IPS DF 4.7 (cell line): ENCODE data around the gene EPHB2.

Experiments
- DNase-seq: peaks from one replicate; pipeline ENCODE4 v3.0.0-alpha.2; 2013; ENCODE audit warnings: low spot score; ENCODE audit errors: extremely low read depth

EPHB2 gene

GRCh38 chr1:22798083-22798482 is 87.4 kb downstream of the EPHB2 start:
- no peak for DNase-seq

GRCh38 chr1:22799971-22800370 is 89.3 kb downstream of the EPHB2 start:
- no peak for DNase-seq

- DNase-seq = no peak
These were observed 90.0 kb downstream of the EPHB2 start for GRCh38 chr1:22800629-22801028.

GRCh38 chr1:22801347-22801746 is 90.7 kb downstream of the EPHB2 start:
- no peak for DNase-seq

GRCh38 chr1:22801761-22802160 is 91.1 kb downstream of the EPHB2 start:
- DNase-seq = no peak

GRCh38 chr1:22803833-22804232 is 93.2 kb downstream of the EPHB2 start:
- DNase-seq = no peak

- DNase-seq = no peak
These were observed 93.8 kb downstream of the EPHB2 start for GRCh38 chr1:22804406-22804805.

GRCh38 chr1:22804969-22805671 is 94.5 kb downstream of the EPHB2 start:
- DNase-seq = no peak

GRCh38 chr1:22805672-22806038 is 95.0 kb downstream of the EPHB2 start:
- no peak for DNase-seq

GRCh38 chr1:22806584-22806983 is 95.9 kb downstream of the EPHB2 start:
- no peak for DNase-seq

GRCh38 chr1:22807340-22807739 is 96.7 kb downstream of the EPHB2 start:
- DNase-seq = no peak

GRCh38 chr1:22808186-22808675 is 97.6 kb downstream of the EPHB2 start:
- DNase-seq = no peak

GRCh38 chr1:22808676-22809483 is 98.2 kb downstream of the EPHB2 start:
- DNase-seq = no peak

GRCh38 chr1:22809783-22810182 is 99.1 kb downstream of the EPHB2 start:
- no peak for DNase-seq

GRCh38 chr1:22810378-22810777 is 99.7 kb downstream of the EPHB2 start:
- DNase-seq = no peak

GRCh38 chr1:22812092-22812880 is 101.6 kb downstream of the EPHB2 start:
- DNase-seq = no peak

- no peak for DNase-seq
These were observed 102.6 kb downstream of the EPHB2 start for GRCh38 chr1:22812993-22813790.

- DNase-seq = no peak
These were observed 103.8 kb downstream of the EPHB2 start for GRCh38 chr1:22814176-22815042.

- DNase-seq = no peak
These were observed 104.4 kb downstream of the EPHB2 start for GRCh38 chr1:22815043-22815365.

GRCh38 chr1:22815421-22816066 is 104.9 kb downstream of the EPHB2 start:
- DNase-seq = no peak
